Activated T-cell treated with anti-CD3 and anti-CD28 coated beads, Interleukin-2, amount 50 U/mL, for 24 hours (primary cell): ENCODE results near the gene FSIP2.

Experiments
- DNase-seq: peaks from one replicate; pipeline ENCODE4 v3.0.0-alpha.2; 2020
- H3K27ac Mint-ChIP-seq: 2 replicates; pipeline ENCODE4 v1.8.0; 2020; ENCODE audit warnings: mild to moderate bottlenecking, mixed read lengths
- H3K27me3 Mint-ChIP-seq: 2 replicates; pipeline ENCODE4 v1.8.0; 2020; ENCODE audit warnings: mixed read lengths
- H3K36me3 Mint-ChIP-seq: 2 replicates; pipeline ENCODE4 v1.8.0; 2020; ENCODE audit warnings: low read depth, mixed read lengths
- H3K4me1 Mint-ChIP-seq: 2 replicates; pipeline ENCODE4 v1.8.0; 2020; ENCODE audit warnings: low read depth, mixed read lengths
- H3K4me3 Mint-ChIP-seq: 2 replicates; pipeline ENCODE4 v1.8.0; 2020; ENCODE audit warnings: mild to moderate bottlenecking, moderate library complexity, mixed read lengths
- H3K9me3 Mint-ChIP-seq: 2 replicates; pipeline ENCODE4 v1.8.0; 2020; ENCODE audit warnings: mixed read lengths

Gene FSIP2

DNA sequence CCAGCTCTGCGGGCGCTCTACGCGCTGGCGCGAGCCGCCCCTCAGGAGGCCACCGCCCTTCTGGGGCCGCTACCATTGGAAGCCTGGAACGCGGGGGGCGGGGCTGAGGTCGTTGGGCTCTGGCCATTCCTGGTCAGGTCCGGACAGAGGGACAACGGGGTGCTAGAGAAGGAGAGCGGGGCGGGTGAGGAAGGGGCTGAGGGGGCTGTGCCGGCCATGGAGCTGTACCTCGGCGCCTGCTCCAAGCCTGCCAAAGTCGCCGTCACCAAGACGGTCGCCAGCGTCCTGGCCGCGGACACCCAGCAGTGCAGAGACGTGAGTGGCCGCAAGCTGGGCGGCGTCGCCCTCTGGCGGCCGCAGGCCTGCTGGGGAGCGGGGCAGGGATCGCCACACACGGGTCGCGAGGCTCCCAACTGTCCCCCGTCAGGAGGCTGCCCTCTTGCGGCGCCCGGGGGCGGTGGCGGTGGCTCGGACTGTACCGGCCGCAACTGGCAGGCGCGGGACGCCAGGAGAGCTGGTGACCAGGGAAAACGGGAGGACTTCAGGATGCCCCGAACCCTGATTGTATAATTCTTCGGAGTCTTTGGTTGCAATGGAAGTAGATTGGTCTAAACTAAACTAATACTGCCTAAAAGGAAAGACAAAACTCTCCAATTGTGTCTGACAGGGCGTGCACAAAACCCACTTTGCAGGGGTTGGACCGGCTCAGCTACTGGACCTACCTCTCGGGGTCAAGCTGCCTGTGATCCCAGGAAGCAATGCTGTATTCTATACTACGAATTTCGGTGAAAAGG is at the start of gene FSIP2:
Gene FSIP2, plus strand, starts transcription at position 126 of the 794 bp plus-strand sequence. Its CDS starts 91 bp downstream, at position 217.
- DNase-seq: peak; percentile 35
- peaks cover 28% of the 10 kb centered on the region for H3K27me3 Mint-ChIP-seq
- H3K27ac Mint-ChIP-seq: no peak within 1 kb of the TSS
- peaks cover 12% of the 10 kb centered on the region for H3K9me3 Mint-ChIP-seq
- no peak within 1 kb of the TSS for H3K4me3 Mint-ChIP-seq
- H3K36me3 Mint-ChIP-seq: no peaks in the 10 kb centered on the region
- H3K4me1 Mint-ChIP-seq: no peaks in the 10 kb centered on the region

- DNase-seq: no peak
- no peak overlapping the region for H3K4me3 Mint-ChIP-seq
- peaks cover 4% of the 10 kb centered on the region for H3K9me3 Mint-ChIP-seq
- no peaks in the 10 kb centered on the region for H3K4me1 Mint-ChIP-seq
- H3K36me3 Mint-ChIP-seq: no peaks in the 10 kb centered on the region
- no peak overlapping the region for H3K27ac Mint-ChIP-seq
- H3K27me3 Mint-ChIP-seq: no peaks in the 10 kb centered on the region
Observed at GRCh38 chr2:185689906-185690539, 48.6 kb upstream of the FSIP2 start.

GRCh38 chr2:185695711-185696235 is 42.8 kb upstream of the FSIP2 start:
- H3K27ac Mint-ChIP-seq: no peak overlapping the region
- no peaks in the 10 kb centered on the region for H3K4me1 Mint-ChIP-seq
- H3K27me3 Mint-ChIP-seq: no peaks in the 10 kb centered on the region
- DNase-seq: no peak
- H3K9me3 Mint-ChIP-seq: no peaks in the 10 kb centered on the region
- no peaks in the 10 kb centered on the region for H3K36me3 Mint-ChIP-seq
- H3K4me3 Mint-ChIP-seq: no peak overlapping the region

DNA sequence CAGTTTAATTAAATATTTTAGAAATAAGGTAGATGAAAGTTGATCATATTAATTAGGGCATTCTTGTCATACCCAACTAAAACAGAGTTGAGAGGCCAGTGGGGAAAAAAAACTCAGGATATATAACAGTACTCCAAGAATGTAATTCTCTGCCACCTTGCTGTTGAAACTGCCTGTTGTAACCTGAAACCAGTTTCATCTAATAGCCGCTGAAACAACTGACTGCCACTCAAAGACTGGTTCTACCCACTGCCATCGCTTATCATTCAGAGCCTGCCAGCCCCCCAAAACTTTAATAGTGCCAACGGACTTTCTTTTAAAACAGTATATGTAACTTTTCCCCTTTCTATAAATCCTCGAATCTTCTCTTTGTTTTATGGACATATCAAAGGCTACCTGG is 37.7 kb upstream of the FSIP2 start:
- Mint-ChIP-seq H3K9me3 (no peaks in the 10 kb centered on the region), H3K4me1 (no peaks in the 10 kb centered on the region), H3K36me3 (no peaks in the 10 kb centered on the region), H3K27ac (no peak overlapping the region), H3K4me3 (no peak overlapping the region), H3K27me3 (no peaks in the 10 kb centered on the region)
- no peak for DNase-seq

DNA sequence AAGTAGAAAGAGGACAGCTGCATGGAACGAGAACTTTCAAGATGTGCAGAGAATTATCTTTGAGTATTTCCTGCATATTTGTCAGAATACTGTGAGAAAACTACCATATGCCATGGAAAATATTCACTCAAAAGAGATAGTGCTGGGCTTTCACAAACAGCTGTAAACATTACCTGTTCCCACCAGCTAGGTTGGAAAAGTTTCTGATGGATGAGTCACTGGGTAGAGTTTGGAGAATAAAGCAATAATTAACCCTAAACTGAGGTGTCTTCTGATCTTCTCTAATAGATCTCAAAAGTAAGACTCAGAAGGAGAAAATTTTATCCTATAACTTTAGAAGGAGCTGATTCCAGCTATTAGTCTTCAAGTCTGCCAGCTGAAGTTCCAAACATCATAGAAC is 3.9 kb upstream of the FSIP2 start:
- Mint-ChIP-seq H3K36me3 (no peaks in the 10 kb centered on the region), H3K27me3 (peaks cover 21% of the 10 kb centered on the region), H3K4me3 (no peak overlapping the region), H3K4me1 (no peaks in the 10 kb centered on the region), H3K9me3 (peaks cover 4% of the 10 kb centered on the region), H3K27ac (no peak overlapping the region)
- DNase-seq: no peak

DNA sequence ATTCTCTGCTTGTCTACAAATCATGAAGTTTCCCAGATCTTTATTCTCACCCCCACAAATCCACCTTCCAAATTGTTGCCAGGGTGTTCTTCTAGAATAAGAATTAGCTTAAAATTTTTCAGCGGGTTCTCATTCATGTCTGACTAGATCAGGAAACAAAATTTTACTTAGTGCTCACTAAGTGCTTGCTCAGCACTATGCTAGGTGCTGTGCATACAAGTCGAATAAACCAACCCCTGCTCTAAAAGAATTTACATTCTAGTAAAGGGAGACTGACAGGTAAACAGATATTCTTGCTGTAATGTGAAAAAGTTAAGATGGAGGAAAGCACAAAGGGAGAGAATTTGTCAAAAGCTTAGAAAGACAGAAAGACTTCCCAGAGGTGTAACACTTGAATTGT is 2.4 kb upstream of the FSIP2 start:
- Mint-ChIP-seq H3K4me3 (no peak overlapping the region), H3K27me3 (peaks cover 28% of the 10 kb centered on the region), H3K27ac (no peak overlapping the region), H3K4me1 (no peaks in the 10 kb centered on the region), H3K9me3 (peaks cover 9% of the 10 kb centered on the region), H3K36me3 (no peaks in the 10 kb centered on the region)
- DNase-seq: no peak

GRCh38 chr2:185745864-185746859 is 7.6 kb downstream of the FSIP2 start:
- H3K27me3 Mint-ChIP-seq: no peaks in the 10 kb centered on the region
- no peaks in the 10 kb centered on the region for H3K4me1 Mint-ChIP-seq
- H3K27ac Mint-ChIP-seq: no peak overlapping the region
- no peak for DNase-seq
- peaks cover 3% of the 10 kb centered on the region for H3K9me3 Mint-ChIP-seq
- no peaks in the 10 kb centered on the region for H3K36me3 Mint-ChIP-seq
- H3K4me3 Mint-ChIP-seq: no peak overlapping the region

GRCh38 chr2:185757356-185757755 is 18.8 kb downstream of the FSIP2 start:
- no peaks in the 10 kb centered on the region for H3K4me1 Mint-ChIP-seq
- H3K36me3 Mint-ChIP-seq: no peaks in the 10 kb centered on the region
- H3K4me3 Mint-ChIP-seq: no peak overlapping the region
- H3K9me3 Mint-ChIP-seq: peaks cover 12% of the 10 kb centered on the region
- no peak overlapping the region for H3K27ac Mint-ChIP-seq
- no peaks in the 10 kb centered on the region for H3K27me3 Mint-ChIP-seq
- DNase-seq: no peak

DNA sequence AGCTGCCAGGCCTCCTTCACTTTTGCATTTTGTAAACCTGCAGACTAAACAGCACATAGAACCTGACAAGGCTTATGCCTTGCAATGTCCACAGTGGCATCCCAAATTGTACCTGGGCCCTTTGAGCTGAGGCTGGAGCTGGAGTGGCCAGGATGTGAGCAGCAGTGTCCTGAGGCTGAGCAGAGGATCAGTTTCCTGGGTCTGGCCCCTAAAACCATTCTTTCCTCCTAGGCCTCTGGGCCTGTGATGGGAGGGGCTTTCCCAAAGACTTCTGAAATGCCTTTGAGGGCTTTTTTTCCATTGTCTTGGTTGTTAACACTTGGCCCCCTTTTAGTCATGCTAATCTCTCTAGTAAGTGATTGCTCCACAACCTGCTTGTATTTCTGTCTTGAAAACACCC is 32.8 kb downstream of the FSIP2 start:
- no peaks in the 10 kb centered on the region for H3K36me3 Mint-ChIP-seq
- H3K27ac Mint-ChIP-seq: no peak overlapping the region

GRCh38 chr2:185780890-185781289 is 42.3 kb downstream of the FSIP2 start:
- Mint-ChIP-seq H3K27me3 (no peaks in the 10 kb centered on the region), H3K4me1 (no peaks in the 10 kb centered on the region), H3K27ac (no peak overlapping the region), H3K9me3 (peaks cover 2% of the 10 kb centered on the region), H3K36me3 (no peaks in the 10 kb centered on the region), H3K4me3 (no peak overlapping the region)
- DNase-seq: no peak

More for the DNA sequence above, 32.8 kb downstream of the FSIP2 start:
- H3K4me1 Mint-ChIP-seq: no peaks in the 10 kb centered on the region
- no peaks in the 10 kb centered on the region for H3K27me3 Mint-ChIP-seq
- H3K9me3 Mint-ChIP-seq: peaks cover 55% of the 10 kb centered on the region
- no peak for DNase-seq
- H3K4me3 Mint-ChIP-seq: no peak overlapping the region

DNA sequence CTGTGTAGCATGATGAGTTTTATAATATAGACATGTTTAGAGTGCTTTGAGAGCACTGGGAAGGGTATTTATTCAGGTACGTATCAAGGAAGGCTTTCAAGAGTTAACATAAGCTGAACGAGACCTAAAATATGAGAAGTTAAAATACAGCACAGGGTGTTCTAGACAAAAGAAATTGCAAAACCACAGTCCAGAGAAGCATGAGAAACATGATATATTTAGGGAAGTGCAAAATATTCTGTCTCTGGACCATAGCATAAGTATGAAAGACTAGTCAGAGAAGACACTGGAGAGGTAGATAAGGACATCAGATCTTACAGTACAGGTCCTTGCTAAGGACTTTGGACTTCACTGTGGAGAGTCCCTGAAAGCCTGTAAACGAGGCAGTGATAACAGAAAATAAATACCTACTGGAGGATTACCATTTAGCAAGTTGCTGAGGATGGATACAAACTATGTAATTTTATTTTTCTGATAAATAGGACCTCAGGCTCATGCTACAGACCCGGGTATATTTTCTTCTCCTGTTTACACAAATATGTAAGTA is 43.7 kb downstream of the FSIP2 start:
- H3K4me1 Mint-ChIP-seq: no peaks in the 10 kb centered on the region
- H3K9me3 Mint-ChIP-seq: peaks cover 2% of the 10 kb centered on the region
- DNase-seq: no peak
- no peak overlapping the region for H3K27ac Mint-ChIP-seq
- no peaks in the 10 kb centered on the region for H3K36me3 Mint-ChIP-seq
- H3K4me3 Mint-ChIP-seq: no peak overlapping the region
- no peaks in the 10 kb centered on the region for H3K27me3 Mint-ChIP-seq

DNA sequence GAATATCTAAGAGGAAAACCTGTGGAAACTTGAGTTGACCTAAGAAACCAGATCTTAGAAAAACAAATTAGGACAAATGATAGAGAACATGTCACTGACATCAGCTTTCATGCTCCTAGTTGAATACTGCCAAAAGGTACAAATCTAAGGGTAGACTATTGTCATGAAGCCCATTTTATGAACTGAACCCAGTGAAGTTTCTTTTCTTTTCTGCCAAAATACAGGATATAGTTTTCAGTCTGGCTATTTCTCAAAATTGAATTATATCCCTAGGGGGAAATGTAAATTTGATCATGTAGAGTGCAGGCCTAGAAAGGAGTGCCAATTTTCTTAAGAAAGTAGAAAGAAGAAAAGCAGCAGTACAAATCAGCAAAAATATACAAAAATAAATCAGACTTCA is 46.6 kb downstream of the FSIP2 start:
- no peak overlapping the region for H3K27ac Mint-ChIP-seq
- H3K27me3 Mint-ChIP-seq: no peaks in the 10 kb centered on the region
- DNase-seq: no peak
- H3K9me3 Mint-ChIP-seq: no peaks in the 10 kb centered on the region
- no peaks in the 10 kb centered on the region for H3K4me1 Mint-ChIP-seq
- H3K36me3 Mint-ChIP-seq: no peaks in the 10 kb centered on the region
- H3K4me3 Mint-ChIP-seq: no peak overlapping the region

DNA sequence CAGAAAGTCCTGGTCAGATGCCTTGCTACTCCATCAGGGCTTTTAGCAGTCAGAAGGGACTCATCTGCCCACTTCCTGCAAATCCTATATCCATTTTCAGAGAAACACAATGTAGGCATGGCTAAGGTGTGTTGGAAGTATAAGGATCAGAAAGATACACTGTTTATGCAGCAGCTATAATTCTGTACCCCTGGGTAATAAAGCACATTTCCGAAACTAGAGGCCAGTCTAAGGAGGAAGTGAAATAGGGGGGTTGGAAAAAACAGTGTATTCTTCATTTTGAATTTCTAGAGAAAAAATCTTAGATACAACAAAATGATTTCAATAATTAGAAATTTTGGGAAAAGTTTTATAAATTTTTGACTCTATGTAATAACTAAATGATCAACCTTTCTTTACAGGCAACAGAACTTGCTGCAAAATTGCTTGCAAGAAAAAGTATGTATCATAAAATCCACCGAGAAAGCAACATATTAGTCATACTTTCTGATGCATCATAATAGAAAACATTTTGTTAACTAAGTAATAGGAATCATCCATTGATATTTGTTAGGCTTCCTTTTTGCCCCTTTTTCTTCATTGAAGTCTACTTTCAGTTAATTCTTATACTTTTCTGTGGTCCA is 47.4 kb downstream of the FSIP2 start:
- H3K27me3 Mint-ChIP-seq: no peaks in the 10 kb centered on the region
- DNase-seq: no peak
- no peaks in the 10 kb centered on the region for H3K9me3 Mint-ChIP-seq
- H3K27ac Mint-ChIP-seq: no peak overlapping the region
- H3K4me3 Mint-ChIP-seq: no peak overlapping the region
- H3K36me3 Mint-ChIP-seq: no peaks in the 10 kb centered on the region
- H3K4me1 Mint-ChIP-seq: no peaks in the 10 kb centered on the region
